GM12875 (cell line): ENCODE data around the gene VWA8.

Source experiments
- H3K4me3 ChIP-seq: one replicate; pipeline ENCODE4 v1.5.1; 2011; ENCODE audit warnings: low read depth, low read length, control low read depth
- TF ChIP-seq, protein P1 (sequence below): IDR thresholded peaks from 2 replicates; pipeline ENCODE4 v1.5.1; 2011; ENCODE audit warnings: low read depth, mild to moderate bottlenecking, control low read depth, inconsistent platforms, low read length, moderate library complexity, borderline replicate concordance; ENCODE audit not compliant: insufficient read depth

VWA8 gene

DNA sequence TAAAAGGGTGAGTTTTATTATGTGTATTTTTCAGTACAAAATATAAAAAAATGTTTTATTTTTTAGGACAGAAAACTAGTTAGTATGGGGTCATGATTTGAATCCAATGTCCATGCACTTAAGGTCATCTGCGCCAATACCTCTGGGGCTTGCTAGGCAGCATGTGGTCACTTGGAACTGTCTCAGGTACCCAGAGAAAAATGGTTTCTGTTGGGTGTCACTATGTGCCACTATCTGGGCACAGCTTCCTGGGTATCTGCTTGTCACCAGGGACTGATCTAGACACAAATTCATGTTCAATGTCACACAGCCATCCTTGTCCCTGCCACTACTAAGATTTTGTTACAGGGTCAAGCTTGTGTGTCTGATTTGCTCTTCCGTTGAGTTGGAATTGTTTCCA, 403.2 kb downstream of the VWA8 start:
- TF ChIP-seq, protein P1, sequence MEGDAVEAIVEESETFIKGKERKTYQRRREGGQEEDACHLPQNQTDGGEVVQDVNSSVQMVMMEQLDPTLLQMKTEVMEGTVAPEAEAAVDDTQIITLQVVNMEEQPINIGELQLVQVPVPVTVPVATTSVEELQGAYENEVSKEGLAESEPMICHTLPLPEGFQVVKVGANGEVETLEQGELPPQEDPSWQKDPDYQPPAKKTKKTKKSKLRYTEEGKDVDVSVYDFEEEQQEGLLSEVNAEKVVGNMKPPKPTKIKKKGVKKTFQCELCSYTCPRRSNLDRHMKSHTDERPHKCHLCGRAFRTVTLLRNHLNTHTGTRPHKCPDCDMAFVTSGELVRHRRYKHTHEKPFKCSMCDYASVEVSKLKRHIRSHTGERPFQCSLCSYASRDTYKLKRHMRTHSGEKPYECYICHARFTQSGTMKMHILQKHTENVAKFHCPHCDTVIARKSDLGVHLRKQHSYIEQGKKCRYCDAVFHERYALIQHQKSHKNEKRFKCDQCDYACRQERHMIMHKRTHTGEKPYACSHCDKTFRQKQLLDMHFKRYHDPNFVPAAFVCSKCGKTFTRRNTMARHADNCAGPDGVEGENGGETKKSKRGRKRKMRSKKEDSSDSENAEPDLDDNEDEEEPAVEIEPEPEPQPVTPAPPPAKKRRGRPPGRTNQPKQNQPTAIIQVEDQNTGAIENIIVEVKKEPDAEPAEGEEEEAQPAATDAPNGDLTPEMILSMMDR, result no peak
- no peak overlapping the region for H3K4me3 ChIP-seq

DNA sequence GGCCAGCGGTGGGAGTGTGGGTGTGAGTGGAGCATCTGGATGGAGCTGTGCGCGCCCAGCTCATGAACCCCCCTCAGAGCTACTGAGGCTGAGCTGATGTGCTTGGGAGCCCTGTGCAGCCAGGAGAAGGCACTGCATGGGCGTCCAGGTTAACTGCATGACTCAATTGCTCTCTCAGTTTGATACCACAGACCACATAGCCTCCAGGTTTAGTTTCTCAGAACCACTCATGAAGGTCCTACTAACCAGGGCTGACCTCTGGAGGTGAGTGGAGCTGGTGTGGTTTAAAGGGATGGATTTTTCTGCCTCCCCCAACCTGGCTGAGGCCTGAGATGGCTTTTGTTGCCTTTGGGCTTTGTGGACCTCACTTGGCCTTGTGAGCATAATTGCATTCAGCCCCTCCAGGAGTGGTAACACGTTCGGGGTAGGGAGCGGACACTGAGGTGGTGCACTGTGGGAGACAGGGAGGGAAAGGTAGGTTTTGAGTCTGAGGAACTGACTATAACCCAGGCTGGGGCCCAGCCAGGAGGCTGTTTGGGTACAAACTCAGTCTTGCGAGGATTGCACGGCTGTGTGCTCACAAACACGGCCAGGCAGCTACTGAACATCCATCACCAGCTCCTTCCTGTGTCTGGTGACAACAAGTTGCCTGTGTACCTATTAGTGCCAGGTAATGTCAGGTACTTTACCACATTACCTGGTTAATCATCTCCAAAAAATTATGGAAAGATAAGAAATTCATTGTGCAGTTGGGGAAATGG, 406.1 kb downstream of the VWA8 start:
- TF ChIP-seq, protein P1, result no peak; the same call in 1 of the 2 replicates
- no peak overlapping the region for H3K4me3 ChIP-seq

DNA sequence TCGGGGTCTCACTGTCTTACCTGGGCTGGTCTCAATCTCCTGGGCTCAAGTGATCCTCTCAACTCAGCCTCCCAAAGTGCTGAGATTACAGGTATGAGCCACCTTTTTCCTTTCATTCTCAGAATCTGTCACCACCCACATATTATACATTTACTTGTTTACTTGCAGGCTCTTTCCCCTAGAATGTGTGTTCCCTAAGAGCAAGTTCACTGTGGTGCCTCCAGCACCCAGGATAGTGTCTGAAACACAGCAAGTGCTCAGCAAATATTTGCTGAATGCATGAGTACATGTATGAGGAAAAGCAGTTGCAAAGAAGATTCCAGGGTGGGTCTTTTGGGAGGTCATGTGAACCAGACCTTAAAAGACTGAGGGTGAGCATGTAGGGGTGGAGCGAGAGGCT, 406.7 kb downstream of the VWA8 start:
- TF ChIP-seq, protein P1, result no peak
- H3K4me3 ChIP-seq, result no peak overlapping the region

DNA sequence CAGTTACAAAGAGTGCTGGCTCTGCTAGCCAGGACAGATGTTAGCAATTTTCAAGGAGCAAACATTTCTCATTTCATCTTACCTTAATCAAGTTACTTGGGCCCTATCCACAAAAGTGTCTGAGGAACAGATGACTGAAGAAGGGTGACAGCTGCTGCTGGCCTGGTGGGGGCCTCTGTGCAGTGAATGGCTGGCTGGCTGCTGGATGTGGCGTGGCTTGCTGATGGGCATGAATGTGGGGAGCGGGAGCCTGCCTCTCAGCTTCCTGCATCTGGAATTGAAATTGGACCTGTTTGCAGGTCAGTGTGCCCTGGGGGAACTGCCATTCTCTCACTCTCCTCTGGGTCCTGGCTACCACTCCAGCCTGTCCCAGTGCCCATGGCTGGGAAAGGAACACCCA, 408.9 kb downstream of the VWA8 start:
- TF ChIP-seq, protein P1, result no peak
- no peak overlapping the region for H3K4me3 ChIP-seq

DNA sequence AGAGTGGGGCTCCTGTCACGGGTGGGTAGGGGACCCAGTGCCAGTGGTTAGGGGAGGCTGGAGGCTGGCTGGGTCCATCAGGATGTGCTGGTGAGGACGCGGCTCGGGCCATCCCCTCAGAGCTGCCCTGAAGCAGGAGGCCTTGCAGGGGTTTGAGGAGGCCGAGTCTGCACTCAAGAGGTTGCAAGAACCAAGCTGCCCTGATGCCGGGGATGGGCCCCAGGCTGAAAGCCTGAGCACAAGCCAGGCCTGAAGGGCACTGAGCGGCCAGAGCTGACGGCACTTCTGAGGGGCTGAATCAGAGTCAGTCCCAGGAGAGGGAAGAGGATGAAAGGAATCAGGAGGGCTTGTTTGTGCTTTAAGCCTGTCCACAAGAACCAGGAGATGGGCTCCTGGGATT, 410.6 kb downstream of the VWA8 start:
- TF ChIP-seq, protein P1, result no peak

DNA sequence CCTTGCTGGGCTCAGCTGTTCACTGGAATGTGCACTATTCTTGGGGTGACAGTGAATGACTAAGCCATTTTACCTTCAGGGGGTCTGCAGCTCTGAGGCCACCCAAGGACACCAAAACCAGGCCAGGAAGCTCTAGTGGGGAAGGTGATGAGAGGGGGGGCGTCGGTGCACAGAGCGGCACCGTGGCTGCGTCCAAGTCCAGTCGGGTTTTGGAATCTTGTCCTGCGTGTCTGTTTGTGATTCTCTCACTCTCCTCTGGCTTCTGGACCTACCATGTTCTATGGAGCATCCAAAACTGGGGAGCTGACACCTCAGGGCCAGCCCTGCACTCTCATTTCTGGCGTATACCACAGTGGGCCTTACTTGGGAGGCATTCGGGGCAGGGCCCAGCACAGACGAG, 411.4 kb downstream of the VWA8 start:
- H3K4me3 ChIP-seq, result no peak overlapping the region
- TF ChIP-seq, protein P1, result no peak

More for the DNA sequence above, 410.6 kb downstream of the VWA8 start:
- no peak overlapping the region for H3K4me3 ChIP-seq

DNA sequence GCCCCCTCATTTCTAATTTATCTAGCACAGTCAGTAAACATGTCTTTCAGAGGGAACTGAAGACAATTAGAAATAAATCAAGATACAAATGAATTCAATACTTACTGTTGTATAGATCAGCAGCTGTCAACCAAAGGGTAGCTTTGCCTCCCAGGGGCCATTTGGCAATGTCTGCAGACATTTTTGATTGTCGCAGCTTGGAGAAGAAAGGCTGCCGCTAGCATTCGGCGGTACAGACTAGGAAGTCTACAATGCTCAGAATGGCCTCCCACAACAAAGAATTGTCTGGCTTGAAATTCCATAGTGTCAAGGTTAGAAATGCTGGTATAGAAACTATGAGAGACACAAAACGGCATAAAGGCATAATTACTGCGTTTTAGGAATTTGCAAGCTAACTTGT, 412.0 kb downstream of the VWA8 start:
- no peak overlapping the region for H3K4me3 ChIP-seq
- TF ChIP-seq, protein P1, result no peak
